ENCODE measurements around the gene CCDC150.
"Not testable (repeated sequence)": the region's sequence is repeated elsewhere in the genome, so short reads cannot be mapped to it uniquely, and the experiment has no call there.

The CCDC150 gene

GRCh38 chr2:196639180-196640030 lies at the start of gene CCDC150:
TSS of gene CCDC150 (plus strand) at chr2:196639715. CDS start at chr2:196639767, 52 bp downstream.
- DNase-seq = peak; percentile 94 to 97 (median 97)

- no peak for DNase-seq
Observed at GRCh38 chr2:196590286-196590685, 49.2 kb upstream of the CCDC150 start.

GRCh38 chr2:196591004-196591403 lies 48.5 kb upstream of the CCDC150 start:
- DNase-seq = no peak

GRCh38 chr2:196591621-196592022 lies 47.9 kb upstream of the CCDC150 start:
- DNase-seq = no peak

- DNase-seq = no peak
Observed at GRCh38 chr2:196592331-196592910, 47.1 kb upstream of the CCDC150 start.

- DNase-seq = peak; percentile 17 to 50 (median 21)
Observed at GRCh38 chr2:196592911-196593881, 46.3 kb upstream of the CCDC150 start, which contains the start of gene HECW2. TSS of gene HECW2 (minus strand) at chr2:196593554.

GRCh38 chr2:196594158-196594557 lies 45.4 kb upstream of the CCDC150 start:
- no peak for DNase-seq

- no peak for DNase-seq
Observed at GRCh38 chr2:196597531-196597930, 42.0 kb upstream of the CCDC150 start.

- no peak for DNase-seq
Observed at GRCh38 chr2:196598412-196598811, 41.1 kb upstream of the CCDC150 start.

- no peak for DNase-seq
Observed at GRCh38 chr2:196598846-196599245, 40.7 kb upstream of the CCDC150 start.

GRCh38 chr2:196601430-196602306 lies 37.8 kb upstream of the CCDC150 start:
- no peak for DNase-seq

GRCh38 chr2:196604196-196604595 lies 35.3 kb upstream of the CCDC150 start:
- no peak for DNase-seq

- no peak for DNase-seq
Observed at GRCh38 chr2:196606516-196606915, 33.0 kb upstream of the CCDC150 start.

GRCh38 chr2:196607073-196607472 lies 32.4 kb upstream of the CCDC150 start:
- no peak for DNase-seq

- DNase-seq = not testable (repeated sequence)
Observed at GRCh38 chr2:196607896-196608295, 31.6 kb upstream of the CCDC150 start.

GRCh38 chr2:196609806-196610205 lies 29.7 kb upstream of the CCDC150 start:
- DNase-seq = no peak

GRCh38 chr2:196610796-196611195 lies 28.7 kb upstream of the CCDC150 start:
- peak; percentile 7 to 43 (median 16) for DNase-seq

GRCh38 chr2:196613302-196613701 lies 26.2 kb upstream of the CCDC150 start:
- no peak for DNase-seq

GRCh38 chr2:196617430-196617829 lies 22.1 kb upstream of the CCDC150 start:
- no peak for DNase-seq

- DNase-seq = no peak
Observed at GRCh38 chr2:196618661-196619060, 20.9 kb upstream of the CCDC150 start.

GRCh38 chr2:196630531-196630930 lies 9.0 kb upstream of the CCDC150 start:
- DNase-seq = no peak

- DNase-seq = peak in 1 of 3 donors; percentile 19
Observed at GRCh38 chr2:196635156-196635555, 4.4 kb upstream of the CCDC150 start.
